Measurements from ENCODE around the gene ACOT11.

ACOT11 gene

GRCh38 chr1:54537611-54538010, 10.4 kb upstream of the ACOT11 start:
- no peak for DNase-seq (ENCODE audit: low spot score)

- no peak for DNase-seq (ENCODE audit: low spot score)
Measured at GRCh38 chr1:54538538-54538937, 9.5 kb upstream of the ACOT11 start.

- DNase-seq (ENCODE audit: low spot score), result no peak
Measured at GRCh38 chr1:54540582-54541295, 7.3 kb upstream of the ACOT11 start.

GRCh38 chr1:54542120-54542961, 5.7 kb upstream of the ACOT11 start:
- DNase-seq (ENCODE audit: low spot score), result peak; percentile 86

GRCh38 chr1:54542962-54543539, 5.0 kb upstream of the ACOT11 start:
- peak; percentile 19 for DNase-seq (ENCODE audit: low spot score)

GRCh38 chr1:54543729-54544496, 4.1 kb upstream of the ACOT11 start:
- peak; percentile 67 for DNase-seq (ENCODE audit: low spot score)

GRCh38 chr1:54545916-54546635, 2.0 kb upstream of the ACOT11 start:
- DNase-seq (ENCODE audit: low spot score), result no peak

GRCh38 chr1:54546651-54547401, 1.2 kb upstream of the ACOT11 start:
- no peak for DNase-seq (ENCODE audit: low spot score)

- DNase-seq (ENCODE audit: low spot score), result no peak
Measured at GRCh38 chr1:54548389-54549044, 489 bp downstream of the ACOT11 start.

GRCh38 chr1:54549181-54549924, 1.3 kb downstream of the ACOT11 start:
- DNase-seq (ENCODE audit: low spot score), result no peak

GRCh38 chr1:54551891-54552290, 3.9 kb downstream of the ACOT11 start:
- DNase-seq (ENCODE audit: low spot score), result no peak

GRCh38 chr1:54553602-54554313, 5.7 kb downstream of the ACOT11 start:
- no peak for DNase-seq (ENCODE audit: low spot score)

GRCh38 chr1:54556110-54556509, 8.1 kb downstream of the ACOT11 start:
- DNase-seq (ENCODE audit: low spot score), result no peak

GRCh38 chr1:54557671-54558355, 9.8 kb downstream of the ACOT11 start:
- DNase-seq (ENCODE audit: low spot score), result no peak

- no peak for DNase-seq (ENCODE audit: low spot score)
Measured at GRCh38 chr1:54558434-54559030, 10.5 kb downstream of the ACOT11 start.

- DNase-seq (ENCODE audit: low spot score), result no peak
Measured at GRCh38 chr1:54559111-54559548, 11.1 kb downstream of the ACOT11 start.

- no peak for DNase-seq (ENCODE audit: low spot score)
Measured at GRCh38 chr1:54559771-54560231, 11.8 kb downstream of the ACOT11 start.
